SJSA1 (cell line): ENCODE measurements around the gene RTN4. TPM values are rescaled to one million over a fixed set of nuclear protein-coding genes. Genes with fewer than 3 reads are reported as not detected.
"Not testable (repeated sequence)": the region's sequence is repeated elsewhere in the genome, so short reads cannot be mapped to it uniquely, and the experiment has no call there.

ENCODE experiments used
- DNase-seq, 2 experiments: peaks; one replicate each; pipeline ENCODE4 v3.0.0-alpha.2; 2015 to 2020; ENCODE audit warnings: low spot score in 2 of 2, low read depth in 1 of 2
- H3K27ac ChIP-seq: fragments of 250-450 bp; sonication (Bioruptor Pico); 2 replicates; pipeline ENCODE4 v1.5.1; 2020; ENCODE audit warnings: mild to moderate bottlenecking, moderate library complexity
- H3K27me3 ChIP-seq: fragments of 250-450 bp; sonication (Bioruptor Pico); replicated peaks from 2 replicates; pipeline ENCODE4 v1.5.1; 2020; ENCODE audit warnings: mild to moderate bottlenecking, moderate library complexity
- H3K36me3 ChIP-seq: fragments of 250-450 bp; sonication (Bioruptor Pico); 2 replicates; pipeline ENCODE4 v1.5.1; 2020; ENCODE audit warnings: mild to moderate bottlenecking
- H3K4me1 ChIP-seq: fragments of 250-450 bp; sonication (Bioruptor Pico); replicated peaks from 2 replicates; pipeline ENCODE4 v1.6.1; 2021; ENCODE audit warnings: mild to moderate bottlenecking
- H3K4me3 ChIP-seq: fragments of 250-450 bp; sonication (Bioruptor Pico); 2 replicates; pipeline ENCODE4 v1.5.1; 2020; ENCODE audit warnings: mild to moderate bottlenecking
- H3K9me3 ChIP-seq: fragments of 250-450 bp; sonication (Bioruptor Pico); replicated peaks from 2 replicates; pipeline ENCODE4 v1.5.1; 2020; ENCODE audit warnings: mild to moderate bottlenecking
- total RNA-seq: library from RNA; depleted of rRNA; stranded (reverse); fragments of >200 nt; shearing (Covaris generic); gene quantifications from 2 replicates; pipeline ENCODE4 v1.2.3, GENCODE V29; 2014; rRNA removed

Gene RTN4
- total RNA-seq = 209 and 307 TPM in 2 replicates

- Histone ChIP-seq H3K36me3 (peaks cover 34% of the 10 kb centered on the region), H3K27me3 (no peaks in the 10 kb centered on the region), H3K4me1 (peaks cover 32% of the 10 kb centered on the region), H3K27ac (peak within 1 kb of the TSS; percentile 99), H3K4me3 (peak within 1 kb of the TSS; percentile 81), H3K9me3 (no peaks in the 10 kb centered on the region)
- peak; percentile 100 for DNase-seq
These were observed at the start of gene RTN4 for GRCh38 chr2:55050100-55050994. TSS of gene RTN4 (minus strand) at chr2:55050451. CDS start at chr2:55050300, 151 bp downstream.

- H3K4me1 ChIP-seq = peaks cover 40% of the 10 kb centered on the region
- peak overlapping the region; percentile 39; the same call in 1 of the 2 replicates for H3K27ac ChIP-seq
- H3K36me3 ChIP-seq = no peaks in the 10 kb centered on the region
- no peak for DNase-seq
- H3K4me3 ChIP-seq = no peak overlapping the region
- no peaks in the 10 kb centered on the region for H3K9me3 ChIP-seq
- H3K27me3 ChIP-seq = no peaks in the 10 kb centered on the region
These were observed 49.2 kb upstream of the RTN4 start for GRCh38 chr2:55099493-55099877.

GRCh38 chr2:55097461-55098410 lies 47.5 kb upstream of the RTN4 start:
- Histone ChIP-seq H3K9me3 (no peaks in the 10 kb centered on the region), H3K4me3 (no peak overlapping the region), H3K27ac (no peak overlapping the region), H3K36me3 (no peaks in the 10 kb centered on the region), H3K27me3 (no peaks in the 10 kb centered on the region), H3K4me1 (peaks cover 54% of the 10 kb centered on the region)
- no peak for DNase-seq

- Histone ChIP-seq H3K4me3 (no peak overlapping the region), H3K4me1 (peaks cover 49% of the 10 kb centered on the region), H3K9me3 (no peaks in the 10 kb centered on the region), H3K36me3 (no peaks in the 10 kb centered on the region), H3K27ac (no peak overlapping the region), H3K27me3 (no peaks in the 10 kb centered on the region)
- DNase-seq = no peak
These were observed 46.8 kb upstream of the RTN4 start for GRCh38 chr2:55097082-55097460.

- no peak overlapping the region for H3K4me3 ChIP-seq
- peaks cover 44% of the 10 kb centered on the region for H3K4me1 ChIP-seq
- DNase-seq = no peak
These were observed 46.3 kb upstream of the RTN4 start for GRCh38 chr2:55096586-55096985.

GRCh38 chr2:55093381-55093780 lies 43.1 kb upstream of the RTN4 start:
- Histone ChIP-seq H3K4me3 (no peak overlapping the region), H3K36me3 (no peaks in the 10 kb centered on the region), H3K27ac (peak overlapping the region; percentile 43), H3K27me3 (no peaks in the 10 kb centered on the region), H3K9me3 (no peaks in the 10 kb centered on the region), H3K4me1 (peaks cover 23% of the 10 kb centered on the region)
- DNase-seq = peak; percentile 51 to 58

More at GRCh38 chr2:55096586-55096985, 46.3 kb upstream of the RTN4 start:
- Histone ChIP-seq H3K27me3 (no peaks in the 10 kb centered on the region), H3K36me3 (no peaks in the 10 kb centered on the region), H3K27ac (no peak overlapping the region), H3K9me3 (no peaks in the 10 kb centered on the region)

- H3K4me1 ChIP-seq = peaks cover 17% of the 10 kb centered on the region
- no peaks in the 10 kb centered on the region for H3K9me3 ChIP-seq
- no peaks in the 10 kb centered on the region for H3K27me3 ChIP-seq
- H3K4me3 ChIP-seq = no peak overlapping the region
- H3K27ac ChIP-seq = no peak overlapping the region
- no peaks in the 10 kb centered on the region for H3K36me3 ChIP-seq
- no peak for DNase-seq
These were observed 42.2 kb upstream of the RTN4 start for GRCh38 chr2:55092439-55092838.

- H3K27me3 ChIP-seq, H3K36me3 ChIP-seq: not testable (repeated sequence)
These were observed 41.4 kb upstream of the RTN4 start for GRCh38 chr2:55091681-55092080.

GRCh38 chr2:55090702-55091101 lies 40.5 kb upstream of the RTN4 start:
- no peaks in the 10 kb centered on the region for H3K27me3 ChIP-seq
- no peaks in the 10 kb centered on the region for H3K9me3 ChIP-seq
- H3K4me3 ChIP-seq = no peak overlapping the region
- H3K4me1 ChIP-seq = peaks cover 14% of the 10 kb centered on the region
- no peak overlapping the region for H3K27ac ChIP-seq
- DNase-seq = no peak
- H3K36me3 ChIP-seq = no peaks in the 10 kb centered on the region; the same call in 1 of the 2 replicates

More at GRCh38 chr2:55091681-55092080, 41.4 kb upstream of the RTN4 start:
- not testable (repeated sequence) for H3K27ac ChIP-seq, H3K9me3 ChIP-seq, DNase-seq, H3K4me3 ChIP-seq
- H3K4me1 ChIP-seq = peaks cover 14% of the 10 kb centered on the region

GRCh38 chr2:55089726-55090125 lies 39.5 kb upstream of the RTN4 start:
- H3K27me3 ChIP-seq = no peaks in the 10 kb centered on the region
- no peak overlapping the region for H3K27ac ChIP-seq
- no peaks in the 10 kb centered on the region for H3K9me3 ChIP-seq
- H3K4me1 ChIP-seq = peaks cover 14% of the 10 kb centered on the region
- no peaks in the 10 kb centered on the region; the same call in 1 of the 2 replicates for H3K36me3 ChIP-seq
- no peak overlapping the region for H3K4me3 ChIP-seq
- DNase-seq = no peak

GRCh38 chr2:55088400-55088799 lies 38.1 kb upstream of the RTN4 start:
- DNase-seq = no peak
- H3K4me3 ChIP-seq = no peak overlapping the region
- H3K36me3 ChIP-seq = no peaks in the 10 kb centered on the region; the same call in 1 of the 2 replicates
- peaks cover 5% of the 10 kb centered on the region for H3K4me1 ChIP-seq
- H3K27ac ChIP-seq = no peak overlapping the region
- no peaks in the 10 kb centered on the region for H3K27me3 ChIP-seq
- no peaks in the 10 kb centered on the region for H3K9me3 ChIP-seq

GRCh38 chr2:55087936-55088335 lies 37.7 kb upstream of the RTN4 start:
- Histone ChIP-seq H3K36me3 (no peaks in the 10 kb centered on the region; the same call in 1 of the 2 replicates), H3K9me3 (no peaks in the 10 kb centered on the region), H3K4me1 (peaks cover 2% of the 10 kb centered on the region), H3K27ac (no peak overlapping the region), H3K27me3 (no peaks in the 10 kb centered on the region), H3K4me3 (no peak overlapping the region)
- no peak for DNase-seq

GRCh38 chr2:55087501-55087900 lies 37.2 kb upstream of the RTN4 start:
- Histone ChIP-seq H3K27ac (no peak overlapping the region), H3K4me3 (no peak overlapping the region)
- DNase-seq = no peak

More at GRCh38 chr2:55087501-55087900, 37.2 kb upstream of the RTN4 start:
- no peaks in the 10 kb centered on the region for H3K9me3 ChIP-seq
- no peaks in the 10 kb centered on the region; the same call in 1 of the 2 replicates for H3K36me3 ChIP-seq
- H3K27me3 ChIP-seq = no peaks in the 10 kb centered on the region
- H3K4me1 ChIP-seq = no peaks in the 10 kb centered on the region; the same call in 1 of the 2 replicates
